WTC11 (cell line): ENCODE measurements around the gene UBAP1. TPM values are rescaled to one million over a fixed set of nuclear protein-coding genes. Genes with fewer than 3 reads are reported as not detected.

Experiments
- ATAC-seq: fragments of 200-7000 bp; cut with Tn5 transposase; 2 replicates; pipeline ENCODE4 v1.10.0; 2021; ENCODE audit warnings: mild to moderate bottlenecking, moderate library complexity
- CTCF ChIA-PET: fragments of 300-600 bp; sonication (Branson Sonifier 250); formaldehyde crosslinking; loops from one replicate; lab custom pipeline; 2021; ENCODE audit warnings: antibody characterized with exemption; lab: Charles Lee
- POLR2A ChIA-PET: fragments of 350-600 bp; sonication (Branson Sonifier 250); formaldehyde crosslinking; loops from one replicate; lab custom pipeline; 2021; ENCODE audit warnings: antibody characterized with exemption; lab: Charles Lee
- DNase-seq: peaks from one replicate; pipeline ENCODE4 v3.0.0; 2021; ENCODE audit warnings: low spot score
- H3K27ac Mint-ChIP-seq: 2 replicates; pipeline ENCODE4 v1.8.0; 2021; ENCODE audit warnings: mixed read lengths
- H3K27me3 Mint-ChIP-seq: 2 replicates; pipeline ENCODE4 v1.8.0; 2021; ENCODE audit warnings: low read depth, mild to moderate bottlenecking, moderate library complexity, mixed read lengths
- H3K36me3 Mint-ChIP-seq: 2 replicates; pipeline ENCODE4 v1.8.0; 2021; ENCODE audit warnings: mixed read lengths
- H3K4me1 Mint-ChIP-seq: 2 replicates; pipeline ENCODE4 v1.8.0; 2022; ENCODE audit warnings: mixed read lengths
- H3K4me3 Mint-ChIP-seq: 2 replicates; pipeline ENCODE4 v1.8.0; 2021; ENCODE audit warnings: mild to moderate bottlenecking, moderate library complexity, mixed read lengths
- H3K9me3 Mint-ChIP-seq: 2 replicates; pipeline ENCODE4 v1.8.0; 2021; ENCODE audit warnings: mixed read lengths
- AR ChIP-seq: fragments of 250-450 bp; sonication (Bioruptor Pico); IDR thresholded peaks from 2 replicates; pipeline ENCODE4 v1.9.0; 2021; ENCODE audit warnings: mild to moderate bottlenecking
- CBFB ChIP-seq: sonication (generic); formaldehyde crosslinking; IDR thresholded peaks from 2 replicates; pipeline ENCODE4 v1.8.1; 2022; ENCODE audit warnings: mild to moderate bottlenecking, low read depth, missing genetic modification reagents
- CDX4 ChIP-seq: fragments of 250-450 bp; sonication (Bioruptor Pico); IDR thresholded peaks from 2 replicates; pipeline ENCODE4 v1.9.0; 2021; ENCODE audit warnings: moderate library complexity, mild to moderate bottlenecking, inconsistent platforms, borderline replicate concordance
- CREB1 ChIP-seq: sonication (generic); formaldehyde crosslinking; IDR thresholded peaks from 2 replicates; pipeline ENCODE4 v1.8.0; 2023; ENCODE audit warnings: mild to moderate bottlenecking, missing genetic modification reagents
- E2F1 ChIP-seq: sonication (generic); formaldehyde crosslinking; IDR thresholded peaks from 2 replicates; pipeline ENCODE4 v1.8.0; 2022; ENCODE audit warnings: mild to moderate bottlenecking, missing genetic modification reagents
- GABPB1 ChIP-seq: sonication (generic); formaldehyde crosslinking; IDR thresholded peaks from 2 replicates; pipeline ENCODE4 v1.8.1; 2023; ENCODE audit warnings: mild to moderate bottlenecking, missing genetic modification reagents
- HMGXB4 ChIP-seq: sonication (generic); formaldehyde crosslinking; IDR thresholded peaks from 2 replicates; pipeline ENCODE4 v1.8.1; 2023; ENCODE audit warnings: mild to moderate bottlenecking, moderate library complexity, missing genetic modification reagents
- IRF1 ChIP-seq: sonication (generic); formaldehyde crosslinking; IDR thresholded peaks from 2 replicates; pipeline ENCODE4 v1.8.0; 2023; ENCODE audit warnings: missing genetic modification reagents
- JUN ChIP-seq: sonication (generic); formaldehyde crosslinking; IDR thresholded peaks from 2 replicates; pipeline ENCODE4 v1.8.0; 2023; ENCODE audit warnings: mild to moderate bottlenecking, missing genetic modification reagents
- KAT7 ChIP-seq: sonication (generic); formaldehyde crosslinking; IDR thresholded peaks from 2 replicates; pipeline ENCODE4 v1.8.1; 2023; ENCODE audit warnings: missing genetic modification reagents, mild to moderate bottlenecking, borderline replicate concordance
- NFE2L1 ChIP-seq: sonication (generic); formaldehyde crosslinking; IDR thresholded peaks from 2 replicates; pipeline ENCODE4 v1.8.1; 2023; ENCODE audit warnings: missing genetic modification reagents
- NR2C2 ChIP-seq: sonication (generic); formaldehyde crosslinking; IDR thresholded peaks from 2 replicates; pipeline ENCODE4 v1.8.0; 2022; ENCODE audit warnings: mild to moderate bottlenecking, missing genetic modification reagents
- RORB ChIP-seq: fragments of 250-450 bp; sonication (Bioruptor Pico); IDR thresholded peaks from 2 replicates; pipeline ENCODE4 v1.9.0; 2021; ENCODE audit warnings: mild to moderate bottlenecking
- SP1 ChIP-seq: sonication (generic); formaldehyde crosslinking; conservative IDR thresholded peaks from 2 replicates; pipeline ENCODE4 v1.8.1; 2022; ENCODE audit warnings: missing genetic modification reagents
- TP53 ChIP-seq: sonication (generic); formaldehyde crosslinking; IDR thresholded peaks from 2 replicates; pipeline ENCODE4 v1.8.1; 2023; ENCODE audit warnings: mild to moderate bottlenecking, missing genetic modification reagents
- ZBTB21 ChIP-seq: sonication (generic); formaldehyde crosslinking; IDR thresholded peaks from 2 replicates; pipeline ENCODE4 v1.8.1; 2023; ENCODE audit warnings: mild to moderate bottlenecking, missing genetic modification reagents, borderline replicate concordance
- ZNF138 ChIP-seq: sonication (generic); formaldehyde crosslinking; conservative IDR thresholded peaks from 2 replicates; pipeline ENCODE4 v1.8.1; 2022; ENCODE audit warnings: mild to moderate bottlenecking, moderate library complexity, missing genetic modification reagents
- ZNF416 ChIP-seq: fragments of 250-450 bp; sonication (Bioruptor Pico); IDR thresholded peaks from 2 replicates; pipeline ENCODE4 v1.9.0; 2021; ENCODE audit warnings: mild to moderate bottlenecking, inconsistent platforms
- ZNF423 ChIP-seq: fragments of 250-450 bp; sonication (Bioruptor Pico); IDR thresholded peaks from 2 replicates; pipeline ENCODE4 v2.1.2; 2022; ENCODE audit warnings: mild to moderate bottlenecking, moderate library complexity
- ZNF425 ChIP-seq: fragments of 250-450 bp; sonication (Bioruptor Pico); conservative IDR thresholded peaks from 2 replicates; pipeline ENCODE4 v1.9.0; 2021; ENCODE audit warnings: mild to moderate bottlenecking
- total RNA-seq: library from RNA; stranded (reverse); gene quantifications from 3 replicates; pipeline ENCODE4 v1.2.3, GENCODE V29; 2021

UBAP1 gene
- total RNA-seq, 1 experiment from 2014 or later, result 23.9 TPM

GRCh38 chr9:34179213-34180136 lies 632 bp downstream of the UBAP1 start:
- H3K27ac Mint-ChIP-seq, result peak overlapping the region; percentile 96
- DNase-seq, result peak; percentile 85

GRCh38 chr9:34185778-34186551 lies 7.1 kb downstream of the UBAP1 start:
- DNase-seq (no peak), ATAC-seq (no peak)
- no peak overlapping the region for H3K4me3 Mint-ChIP-seq
- peaks cover 9% of the 10 kb centered on the region for H3K36me3 Mint-ChIP-seq
- H3K9me3 Mint-ChIP-seq, result no peaks in the 10 kb centered on the region
- H3K4me1 Mint-ChIP-seq, result peaks cover under 1% of the 10 kb centered on the region; the same call in 1 of the 2 replicates
- ChIA-PET POLR2A (no interaction called here), CTCF (no interaction called here)
- H3K27ac Mint-ChIP-seq, result no peak overlapping the region
- H3K27me3 Mint-ChIP-seq, result no peaks in the 10 kb centered on the region
- TF ChIP-seq GABPB1 (CRISPR knock-in tag), result no peak
- TF ChIP-seq, all 79 proteins: peak for 0

More at GRCh38 chr9:34179213-34180136, 632 bp downstream of the UBAP1 start:
- Mint-ChIP-seq H3K4me1 (0 out of 2 replicates have a peak, but pooled peaks cover 5% of the 10 kb centered on the region), H3K36me3 (peaks cover 9% of the 10 kb centered on the region; the same call in 1 of the 2 replicates), H3K9me3 (no peaks in the 10 kb centered on the region), H3K4me3 (peak overlapping the region; percentile 91), H3K27me3 (no peaks in the 10 kb centered on the region)
- ATAC-seq, result peak; percentile 74
- ChIA-PET CTCF (interaction anchor here (0.7 to 2.3 kb wide), 13 partner anchors 8 to 200 kb away, joined by 3 to 15 read pairs (median 4); partner anchors contain the start of gene DCAF12), POLR2A (interaction anchor here (0.5 to 2.1 kb wide), 9 partner anchors 11 to 1096 kb away, joined by 3 to 18 read pairs (median 4); partner anchors contain the start of gene UBAP2)
- TF ChIP-seq CREB1, result 0 out of 2 replicates have a peak, but pooled peaks have one; percentile 10
- no peak; the same call in 1 of the 2 replicates for TF ChIP-seq SP1 (CRISPR knock-in tag)
- 0 out of 2 replicates have a peak, but pooled peaks have one; percentile 15 for TF ChIP-seq CBFB (CRISPR knock-in tag)
- 0 out of 2 replicates have a peak, but pooled peaks have one; percentile 39 for TF ChIP-seq HMGXB4 (CRISPR knock-in tag)
- TF ChIP-seq, all 79 proteins: peak for 3

- DNase-seq (no peak), ATAC-seq (no peak)
- peaks cover 6% of the 10 kb centered on the region for H3K4me1 Mint-ChIP-seq
- peaks cover 5% of the 10 kb centered on the region for H3K36me3 Mint-ChIP-seq
- CTCF ChIA-PET, result interaction anchor here (0.6 to 0.7 kb wide), 2 partner anchors 9 to 30 kb away, joined by 3 to 4 read pairs; partner anchors contain the start of gene UBAP1
- no peaks in the 10 kb centered on the region for H3K9me3 Mint-ChIP-seq
- POLR2A ChIA-PET, result no interaction called here
- H3K27ac Mint-ChIP-seq, result no peak overlapping the region
- H3K27me3 Mint-ChIP-seq, result no peaks in the 10 kb centered on the region
- H3K4me3 Mint-ChIP-seq, result no peak overlapping the region
- TF ChIP-seq KAT7 (CRISPR knock-in tag) (no peak), JUN (CRISPR knock-in tag) (no peak), ZNF416 (CRISPR knock-in tag) (no peak), CDX4 (CRISPR knock-in tag) (no peak), E2F1 (CRISPR knock-in tag) (no peak), ZBTB21 (CRISPR knock-in tag) (no peak), NR2C2 (CRISPR knock-in tag) (no peak), AR (CRISPR knock-in tag) (no peak), NFE2L1 (no peak), ZNF425 (CRISPR knock-in tag) (no peak), RORB (CRISPR knock-in tag) (no peak), ZNF423 (CRISPR knock-in tag) (no peak), ZNF138 (CRISPR knock-in tag) (no peak), TP53 (CRISPR knock-in tag) (no peak), IRF1 (CRISPR knock-in tag) (no peak)
Measured at GRCh38 chr9:34187891-34188240, 9.0 kb downstream of the UBAP1 start.
